Activated T-helper 17 cell treated with anti-CD3 and anti-CD28 coated beads, Interleukin-2, amount 50 U/mL, for 72 hours (primary cell): ENCODE measurements around the gene VWC2. TPM values are rescaled to one million over a fixed set of nuclear protein-coding genes. Genes with fewer than 3 reads are reported as not detected.
A peak's percentile ranks its signal among the peaks of the same experiment; 100 is the strongest.

ENCODE experiments used
- ATAC-seq: fragments of 150-1000 bp; cut with Tn5 transposase; replicated peaks from 2 replicates; pipeline ENCODE4 v1.10.0; 2021; ENCODE audit warnings: mild to moderate bottlenecking, moderate library complexity
- H3K27ac Mint-ChIP-seq: one replicate; pipeline ENCODE4 v1.8.0; 2022; ENCODE audit warnings: mixed read lengths
- H3K27me3 Mint-ChIP-seq: one replicate; pipeline ENCODE4 v1.8.0; 2022; ENCODE audit warnings: mixed read lengths
- H3K36me3 Mint-ChIP-seq: one replicate; pipeline ENCODE4 v1.8.0; 2022; ENCODE audit warnings: low read depth, mild to moderate bottlenecking, mixed read lengths
- H3K4me1 Mint-ChIP-seq: one replicate; pipeline ENCODE4 v1.8.0; 2022; ENCODE audit warnings: mixed read lengths
- H3K4me3 Mint-ChIP-seq: one replicate; pipeline ENCODE4 v1.8.0; 2022; ENCODE audit warnings: mild to moderate bottlenecking, mixed read lengths
- H3K9me3 Mint-ChIP-seq: one replicate; pipeline ENCODE4 v1.8.0; 2022; ENCODE audit warnings: mixed read lengths
- total RNA-seq, 2 donors: library from RNA; stranded (reverse); gene quantifications; one replicate each; pipeline ENCODE4 v1.2.3, GENCODE V29; 2022

VWC2 gene
- total RNA-seq, 2 donors from 2014 or later, result not detected

DNA sequence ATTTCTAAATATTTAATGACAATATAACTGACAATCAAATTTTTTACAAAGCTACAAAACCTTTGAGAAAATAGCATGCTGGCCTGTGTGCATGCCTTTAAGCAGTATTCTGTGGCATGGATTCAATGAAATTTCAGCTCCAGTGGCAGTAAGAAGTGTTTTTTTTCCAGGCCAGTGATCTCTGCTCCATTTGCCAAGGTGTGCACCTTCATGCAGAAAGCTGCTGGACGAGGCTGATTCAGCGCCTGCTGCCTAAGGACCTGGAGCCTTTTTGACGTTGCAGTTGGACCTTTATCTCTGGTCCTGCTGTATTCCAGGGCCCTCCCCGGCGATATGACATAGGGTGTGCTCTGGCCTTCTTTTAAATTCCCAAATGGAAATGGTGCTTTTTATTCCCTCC is 26.6 kb downstream of the VWC2 start:
- Mint-ChIP-seq H3K27ac (no peak overlapping the region), H3K4me1 (no peaks in the 10 kb centered on the region), H3K36me3 (no peaks in the 10 kb centered on the region), H3K4me3 (no peak overlapping the region), H3K27me3 (peaks cover 3% of the 10 kb centered on the region), H3K9me3 (no peaks in the 10 kb centered on the region)
- no peak for ATAC-seq

- no peak for ATAC-seq
- Mint-ChIP-seq H3K27ac (no peak overlapping the region), H3K9me3 (no peaks in the 10 kb centered on the region), H3K27me3 (peaks cover 3% of the 10 kb centered on the region), H3K36me3 (no peaks in the 10 kb centered on the region), H3K4me3 (no peak overlapping the region), H3K4me1 (no peaks in the 10 kb centered on the region)
Observed at GRCh38 chr7:49802600-49802999, 29.2 kb downstream of the VWC2 start.

GRCh38 chr7:49803812-49804211 is 30.4 kb downstream of the VWC2 start:
- ATAC-seq, result no peak
- H3K4me3 Mint-ChIP-seq, result no peak overlapping the region
- peaks cover 3% of the 10 kb centered on the region for H3K27me3 Mint-ChIP-seq
- no peaks in the 10 kb centered on the region for H3K36me3 Mint-ChIP-seq
- no peak overlapping the region for H3K27ac Mint-ChIP-seq
- H3K9me3 Mint-ChIP-seq, result no peaks in the 10 kb centered on the region
- H3K4me1 Mint-ChIP-seq, result no peaks in the 10 kb centered on the region

- Mint-ChIP-seq H3K4me3 (no peak overlapping the region), H3K4me1 (no peaks in the 10 kb centered on the region), H3K36me3 (no peaks in the 10 kb centered on the region), H3K27me3 (peaks cover under 1% of the 10 kb centered on the region), H3K27ac (no peak overlapping the region), H3K9me3 (no peaks in the 10 kb centered on the region)
- ATAC-seq, result no peak
Observed at GRCh38 chr7:49805371-49806007, 32.1 kb downstream of the VWC2 start.

DNA sequence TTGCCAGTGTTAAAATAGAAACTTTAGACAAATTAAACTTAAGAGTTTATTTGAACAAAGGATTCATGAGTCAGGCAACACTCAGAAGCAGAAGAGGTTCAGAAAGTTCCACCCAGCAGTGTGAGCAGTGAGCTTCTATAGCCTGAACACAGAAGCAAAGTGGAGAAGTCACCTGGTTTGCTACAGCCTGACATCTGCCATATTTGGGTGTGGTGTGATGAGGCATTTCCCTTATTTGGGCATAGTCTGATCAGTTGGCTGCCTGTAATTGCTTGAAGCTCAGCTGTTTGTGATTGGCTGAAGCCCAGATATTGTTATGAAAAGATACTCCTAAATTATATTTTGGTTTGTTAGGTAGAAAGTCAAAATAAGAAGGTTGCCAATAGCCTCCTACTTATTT is 39.1 kb downstream of the VWC2 start:
- Mint-ChIP-seq H3K27ac (no peak overlapping the region), H3K27me3 (no peaks in the 10 kb centered on the region), H3K9me3 (no peaks in the 10 kb centered on the region)

GRCh38 chr7:49817279-49817678 is 43.8 kb downstream of the VWC2 start:
- ATAC-seq, result no peak
- H3K27me3 Mint-ChIP-seq, result no peaks in the 10 kb centered on the region
- no peaks in the 10 kb centered on the region for H3K4me1 Mint-ChIP-seq
- H3K36me3 Mint-ChIP-seq, result no peaks in the 10 kb centered on the region
- H3K9me3 Mint-ChIP-seq, result no peaks in the 10 kb centered on the region
- no peak overlapping the region for H3K27ac Mint-ChIP-seq
- H3K4me3 Mint-ChIP-seq, result no peak overlapping the region

More for the DNA sequence above, 39.1 kb downstream of the VWC2 start:
- Mint-ChIP-seq H3K36me3 (no peaks in the 10 kb centered on the region), H3K4me3 (no peak overlapping the region), H3K4me1 (no peaks in the 10 kb centered on the region)
- no peak for ATAC-seq

- H3K36me3 Mint-ChIP-seq, result no peaks in the 10 kb centered on the region
- H3K4me3 Mint-ChIP-seq, result no peak overlapping the region
- peaks cover 6% of the 10 kb centered on the region for H3K9me3 Mint-ChIP-seq
- no peak for ATAC-seq
- H3K27ac Mint-ChIP-seq, result no peak overlapping the region
- H3K27me3 Mint-ChIP-seq, result no peaks in the 10 kb centered on the region
- H3K4me1 Mint-ChIP-seq, result no peaks in the 10 kb centered on the region
Observed at GRCh38 chr7:49821181-49821580, 47.7 kb downstream of the VWC2 start.

DNA sequence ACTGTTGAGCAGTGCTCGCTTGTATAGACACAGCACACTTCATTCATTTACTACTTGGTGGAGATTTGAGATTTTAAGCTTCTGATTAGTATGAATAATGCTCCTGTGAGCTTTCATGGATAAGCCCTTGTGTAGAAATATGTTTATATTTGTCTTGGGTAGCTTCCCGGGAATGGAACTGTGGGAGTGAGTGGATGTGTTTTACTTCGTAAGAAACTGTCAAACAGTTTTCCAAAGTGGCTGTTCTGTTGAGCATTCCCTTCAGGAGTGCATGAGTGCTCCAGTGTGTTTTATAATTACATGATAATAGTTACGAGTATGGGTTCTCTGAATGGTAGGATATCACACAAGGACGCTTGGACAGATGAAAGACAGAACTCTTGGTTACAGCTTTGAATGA is 49.4 kb downstream of the VWC2 start:
- Mint-ChIP-seq H3K36me3 (no peaks in the 10 kb centered on the region), H3K9me3 (peaks cover 6% of the 10 kb centered on the region), H3K27me3 (no peaks in the 10 kb centered on the region), H3K4me1 (no peaks in the 10 kb centered on the region), H3K4me3 (no peak overlapping the region), H3K27ac (no peak overlapping the region)
- ATAC-seq, result no peak

GRCh38 chr7:49823566-49823965 is 50.1 kb downstream of the VWC2 start:
- H3K4me3 Mint-ChIP-seq, result no peak overlapping the region
- no peaks in the 10 kb centered on the region for H3K27me3 Mint-ChIP-seq
- no peaks in the 10 kb centered on the region for H3K4me1 Mint-ChIP-seq
- H3K36me3 Mint-ChIP-seq, result no peaks in the 10 kb centered on the region
- no peak overlapping the region for H3K27ac Mint-ChIP-seq
- ATAC-seq, result no peak
- peaks cover 6% of the 10 kb centered on the region for H3K9me3 Mint-ChIP-seq

- no peak for ATAC-seq
- Mint-ChIP-seq H3K27ac (no peak overlapping the region), H3K27me3 (peaks cover 3% of the 10 kb centered on the region), H3K36me3 (no peaks in the 10 kb centered on the region), H3K9me3 (peaks cover 3% of the 10 kb centered on the region), H3K4me1 (no peaks in the 10 kb centered on the region), H3K4me3 (no peak overlapping the region)
Observed at GRCh38 chr7:49839863-49840645, 66.6 kb downstream of the VWC2 start.

- Mint-ChIP-seq H3K4me3 (no peak overlapping the region), H3K36me3 (no peaks in the 10 kb centered on the region), H3K27me3 (no peaks in the 10 kb centered on the region), H3K27ac (no peak overlapping the region), H3K9me3 (no peaks in the 10 kb centered on the region), H3K4me1 (no peaks in the 10 kb centered on the region)
- ATAC-seq, result no peak
Observed at GRCh38 chr7:49840751-49841405, 67.4 kb downstream of the VWC2 start.

GRCh38 chr7:49845626-49846025 is 72.2 kb downstream of the VWC2 start:
- H3K27ac Mint-ChIP-seq, result no peak overlapping the region
- H3K4me1 Mint-ChIP-seq, result no peaks in the 10 kb centered on the region
- H3K27me3 Mint-ChIP-seq, result peaks cover 3% of the 10 kb centered on the region
- ATAC-seq, result peak; percentile 39
- H3K4me3 Mint-ChIP-seq, result no peak overlapping the region
- no peaks in the 10 kb centered on the region for H3K36me3 Mint-ChIP-seq
- no peaks in the 10 kb centered on the region for H3K9me3 Mint-ChIP-seq

- ATAC-seq, result no peak
- Mint-ChIP-seq H3K27ac (no peak overlapping the region), H3K27me3 (peaks cover 3% of the 10 kb centered on the region), H3K4me1 (no peaks in the 10 kb centered on the region), H3K36me3 (no peaks in the 10 kb centered on the region), H3K4me3 (no peak overlapping the region), H3K9me3 (no peaks in the 10 kb centered on the region)
Observed at GRCh38 chr7:49848211-49848841, 74.9 kb downstream of the VWC2 start.

GRCh38 chr7:49850921-49851613 is 77.6 kb downstream of the VWC2 start:
- no peak for ATAC-seq
- Mint-ChIP-seq H3K4me1 (no peaks in the 10 kb centered on the region), H3K27me3 (peaks cover 6% of the 10 kb centered on the region), H3K4me3 (no peak overlapping the region), H3K27ac (no peak overlapping the region), H3K9me3 (no peaks in the 10 kb centered on the region), H3K36me3 (no peaks in the 10 kb centered on the region)
